ENCODE data around the gene ADRA2C. TPM values are rescaled to one million over a fixed set of nuclear protein-coding genes. Genes with fewer than 3 reads are reported as not detected.

ADRA2C gene
- polyA plus RNA-seq, 1 donor: 0.90 TPM

- WGBS (ENCODE audit: insufficient coverage, low lambda C conversion rate): 26% methylated on average over 4 of the region's 14 CpGs
- Histone ChIP-seq H3K4me3 (ENCODE audit: low read length) (no peak overlapping the region), H3K27ac (ENCODE audit: low read length) (no peak overlapping the region), H3K36me3 (ENCODE audit: control insufficient read depth, insufficient read depth, low read length) (no peaks in the 10 kb centered on the region), H3K9me3 (ENCODE audit: control insufficient read depth, low read depth, low read length) (no peaks in the 10 kb centered on the region), H3K4me1 (ENCODE audit: control insufficient read depth, insufficient read depth, low read length) (no peaks in the 10 kb centered on the region), H3K27me3 (ENCODE audit: control insufficient read depth, insufficient read depth, low read length) (peaks cover 69% of the 10 kb centered on the region)
- no peak for DNase-seq
Observed at GRCh38 chr4:3744901-3745300, 21.3 kb upstream of the ADRA2C start.

GRCh38 chr4:3745886-3746656 lies 20.1 kb upstream of the ADRA2C start:
- no peaks in the 10 kb centered on the region for H3K9me3 ChIP-seq (ENCODE audit: control insufficient read depth, low read depth, low read length)
- H3K4me3 ChIP-seq (ENCODE audit: low read length): no peak overlapping the region
- no peaks in the 10 kb centered on the region for H3K4me1 ChIP-seq (ENCODE audit: control insufficient read depth, insufficient read depth, low read length)
- 16% methylated on average over 3 of the region's 32 CpGs for WGBS (ENCODE audit: insufficient coverage, low lambda C conversion rate)
- no peak for DNase-seq
- H3K27ac ChIP-seq (ENCODE audit: low read length): no peak overlapping the region
- peaks cover 69% of the 10 kb centered on the region for H3K27me3 ChIP-seq (ENCODE audit: control insufficient read depth, insufficient read depth, low read length)
- H3K36me3 ChIP-seq (ENCODE audit: control insufficient read depth, insufficient read depth, low read length): no peaks in the 10 kb centered on the region

GRCh38 chr4:3746701-3747580 lies 19.2 kb upstream of the ADRA2C start:
- DNase-seq: no peak
- H3K4me3 ChIP-seq (ENCODE audit: low read length): no peak overlapping the region
- no peaks in the 10 kb centered on the region for H3K36me3 ChIP-seq (ENCODE audit: control insufficient read depth, insufficient read depth, low read length)
- no peaks in the 10 kb centered on the region for H3K9me3 ChIP-seq (ENCODE audit: control insufficient read depth, low read depth, low read length)
- no peaks in the 10 kb centered on the region for H3K4me1 ChIP-seq (ENCODE audit: control insufficient read depth, insufficient read depth, low read length)
- WGBS (ENCODE audit: insufficient coverage, low lambda C conversion rate): 63% methylated on average over 4 of the region's 23 CpGs
- H3K27me3 ChIP-seq (ENCODE audit: control insufficient read depth, insufficient read depth, low read length): peaks cover 69% of the 10 kb centered on the region
- H3K27ac ChIP-seq (ENCODE audit: low read length): no peak overlapping the region

GRCh38 chr4:3747581-3747904 lies 18.6 kb upstream of the ADRA2C start:
- no CpG with 5 or more reads among the region's 16 CpGs for WGBS (ENCODE audit: insufficient coverage, low lambda C conversion rate)
- no peak overlapping the region for H3K4me3 ChIP-seq (ENCODE audit: low read length)
- no peaks in the 10 kb centered on the region for H3K4me1 ChIP-seq (ENCODE audit: control insufficient read depth, insufficient read depth, low read length)
- no peaks in the 10 kb centered on the region for H3K36me3 ChIP-seq (ENCODE audit: control insufficient read depth, insufficient read depth, low read length)
- peaks cover 63% of the 10 kb centered on the region for H3K27me3 ChIP-seq (ENCODE audit: control insufficient read depth, insufficient read depth, low read length)
- H3K9me3 ChIP-seq (ENCODE audit: control insufficient read depth, low read depth, low read length): no peaks in the 10 kb centered on the region
- no peak overlapping the region for H3K27ac ChIP-seq (ENCODE audit: low read length)
- DNase-seq: no peak

- Histone ChIP-seq H3K4me1 (ENCODE audit: control insufficient read depth, insufficient read depth, low read length) (no peaks in the 10 kb centered on the region), H3K4me3 (ENCODE audit: low read length) (no peak overlapping the region), H3K36me3 (ENCODE audit: control insufficient read depth, insufficient read depth, low read length) (no peaks in the 10 kb centered on the region), H3K27me3 (ENCODE audit: control insufficient read depth, insufficient read depth, low read length) (peaks cover 56% of the 10 kb centered on the region), H3K9me3 (ENCODE audit: control insufficient read depth, low read depth, low read length) (no peaks in the 10 kb centered on the region), H3K27ac (ENCODE audit: low read length) (no peak overlapping the region)
- DNase-seq: no peak
- WGBS (ENCODE audit: insufficient coverage, low lambda C conversion rate): 58% methylated on average over 2 of the region's 17 CpGs
Observed at GRCh38 chr4:3748136-3748898, 17.9 kb upstream of the ADRA2C start.

GRCh38 chr4:3749081-3749480 lies 17.1 kb upstream of the ADRA2C start:
- Histone ChIP-seq H3K36me3 (ENCODE audit: control insufficient read depth, insufficient read depth, low read length) (no peaks in the 10 kb centered on the region), H3K27me3 (ENCODE audit: control insufficient read depth, insufficient read depth, low read length) (peaks cover 49% of the 10 kb centered on the region), H3K4me3 (ENCODE audit: low read length) (no peak overlapping the region), H3K9me3 (ENCODE audit: control insufficient read depth, low read depth, low read length) (no peaks in the 10 kb centered on the region), H3K4me1 (ENCODE audit: control insufficient read depth, insufficient read depth, low read length) (no peaks in the 10 kb centered on the region), H3K27ac (ENCODE audit: low read length) (no peak overlapping the region)
- no peak for DNase-seq
- no CpG with 5 or more reads among the region's 12 CpGs for WGBS (ENCODE audit: insufficient coverage, low lambda C conversion rate)

- Histone ChIP-seq H3K27me3 (ENCODE audit: control insufficient read depth, insufficient read depth, low read length) (peaks cover 38% of the 10 kb centered on the region), H3K4me1 (ENCODE audit: control insufficient read depth, insufficient read depth, low read length) (no peaks in the 10 kb centered on the region), H3K9me3 (ENCODE audit: control insufficient read depth, low read depth, low read length) (no peaks in the 10 kb centered on the region), H3K36me3 (ENCODE audit: control insufficient read depth, insufficient read depth, low read length) (no peaks in the 10 kb centered on the region), H3K27ac (ENCODE audit: low read length) (no peak overlapping the region), H3K4me3 (ENCODE audit: low read length) (no peak overlapping the region)
- no peak for DNase-seq
- no CpG with 5 or more reads among the region's 11 CpGs for WGBS (ENCODE audit: insufficient coverage, low lambda C conversion rate)
Observed at GRCh38 chr4:3750334-3750733, 15.9 kb upstream of the ADRA2C start.

- H3K4me3 ChIP-seq (ENCODE audit: low read length): no peak overlapping the region
- no peaks in the 10 kb centered on the region for H3K4me1 ChIP-seq (ENCODE audit: control insufficient read depth, insufficient read depth, low read length)
- H3K36me3 ChIP-seq (ENCODE audit: control insufficient read depth, insufficient read depth, low read length): no peaks in the 10 kb centered on the region
- WGBS (ENCODE audit: insufficient coverage, low lambda C conversion rate): no CpG with 5 or more reads among the region's 9 CpGs
- H3K9me3 ChIP-seq (ENCODE audit: control insufficient read depth, low read depth, low read length): peaks cover 3% of the 10 kb centered on the region
- no peak overlapping the region for H3K27ac ChIP-seq (ENCODE audit: low read length)
- no peak for DNase-seq
- H3K27me3 ChIP-seq (ENCODE audit: control insufficient read depth, insufficient read depth, low read length): peaks cover 24% of the 10 kb centered on the region
Observed at GRCh38 chr4:3752022-3752421, 14.2 kb upstream of the ADRA2C start.

- no peaks in the 10 kb centered on the region for H3K36me3 ChIP-seq (ENCODE audit: control insufficient read depth, insufficient read depth, low read length)
- no peaks in the 10 kb centered on the region for H3K4me1 ChIP-seq (ENCODE audit: control insufficient read depth, insufficient read depth, low read length)
- peaks cover 3% of the 10 kb centered on the region for H3K9me3 ChIP-seq (ENCODE audit: control insufficient read depth, low read depth, low read length)
- DNase-seq: no peak
- H3K27me3 ChIP-seq (ENCODE audit: control insufficient read depth, insufficient read depth, low read length): peaks cover 6% of the 10 kb centered on the region
- 75% methylated on average over 2 of the region's 19 CpGs for WGBS (ENCODE audit: insufficient coverage, low lambda C conversion rate)
- H3K27ac ChIP-seq (ENCODE audit: low read length): no peak overlapping the region
- H3K4me3 ChIP-seq (ENCODE audit: low read length): no peak overlapping the region
Observed at GRCh38 chr4:3753726-3754412, 12.3 kb upstream of the ADRA2C start.
